ENCODE measurements around the gene BCL11B.
"Not testable (repeated sequence)": the region's sequence is repeated elsewhere in the genome, so short reads cannot be mapped to it uniquely, and the experiment has no call there.

Gene BCL11B

DNA sequence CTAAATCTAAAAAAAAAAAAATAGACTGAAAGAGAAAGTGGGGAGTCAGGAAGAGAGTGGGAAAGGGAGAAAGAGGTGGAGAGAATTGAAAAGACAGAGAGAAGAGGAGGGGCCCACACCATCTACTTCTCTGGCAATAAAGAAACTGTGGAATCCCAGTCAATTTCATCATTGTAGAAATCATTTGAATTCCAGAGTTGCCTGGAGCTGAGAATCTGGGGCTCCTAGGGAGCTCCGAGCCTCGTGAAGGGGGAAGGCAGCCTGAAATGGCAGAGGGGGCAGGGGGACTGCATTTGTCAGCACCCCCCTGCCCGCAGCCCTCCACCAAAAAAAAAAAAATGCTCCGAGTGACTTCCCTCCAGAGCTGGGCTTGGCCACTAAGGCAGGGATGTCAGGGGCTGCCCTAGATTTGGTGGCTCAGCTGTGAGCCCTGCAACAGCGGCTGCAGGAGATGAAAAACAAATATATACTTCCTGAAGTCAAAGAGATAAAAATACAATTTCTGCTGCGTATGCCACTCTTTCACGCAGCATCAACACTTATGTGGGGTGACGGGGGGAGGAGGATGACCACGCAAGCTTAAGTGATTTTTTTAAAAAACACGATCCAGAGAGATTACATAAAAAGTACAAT, 80.5 kb downstream of the BCL11B start:
- H3K36me3 ChIP-seq (ENCODE audit: control insufficient read depth, insufficient read depth, low read length) = no peaks in the 10 kb centered on the region
- H3K4me1 ChIP-seq (ENCODE audit: control insufficient read depth, insufficient read depth, low read length) = peaks cover 15% of the 10 kb centered on the region
- peak overlapping the region; percentile 60 for H3K9ac ChIP-seq (ENCODE audit: low read length)
- no peaks in the 10 kb centered on the region for H3K9me3 ChIP-seq (ENCODE audit: control insufficient read depth, low read length)
- H3K4me3 ChIP-seq (ENCODE audit: low read length) = peak overlapping the region; percentile 6
- H3K27me3 ChIP-seq (ENCODE audit: control insufficient read depth, insufficient read depth, low read length) = no peaks in the 10 kb centered on the region

DNA sequence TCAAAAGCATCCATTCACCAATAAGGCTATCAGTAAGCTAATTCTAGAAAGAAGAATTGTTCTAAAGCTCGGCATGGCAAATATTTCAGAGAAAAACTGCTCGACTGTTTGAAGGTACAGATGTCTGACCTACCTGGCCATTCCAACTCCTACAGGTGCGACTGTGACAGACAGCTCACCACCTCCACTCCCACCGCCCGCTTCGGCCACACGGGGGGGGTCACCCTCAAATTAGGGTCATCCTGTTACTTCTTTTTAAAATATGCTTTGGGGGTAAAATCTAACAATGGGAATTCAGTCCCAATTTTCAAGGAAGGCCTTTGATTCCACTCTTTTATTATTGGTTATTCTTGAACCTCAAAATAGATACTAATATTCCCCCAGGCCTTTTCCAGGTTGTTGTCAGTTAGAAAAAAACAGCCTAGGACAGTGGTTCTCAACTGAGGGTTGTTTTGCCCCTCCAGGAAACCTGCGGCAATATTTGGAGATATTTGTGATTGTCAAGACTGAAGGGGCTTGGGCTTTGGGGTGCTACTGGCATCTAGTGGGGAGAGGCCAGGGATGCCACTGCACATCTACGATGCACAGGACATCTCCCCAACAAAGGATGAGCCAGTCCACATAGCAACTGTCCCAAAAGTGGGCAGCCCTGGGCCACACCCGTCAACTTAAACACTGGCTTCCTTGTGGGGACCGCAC, 81.2 kb downstream of the BCL11B start:
- H3K4me1 ChIP-seq (ENCODE audit: control insufficient read depth, insufficient read depth, low read length) = peaks cover 15% of the 10 kb centered on the region
- H3K4me3 ChIP-seq (ENCODE audit: low read length) = no peak overlapping the region

DNA sequence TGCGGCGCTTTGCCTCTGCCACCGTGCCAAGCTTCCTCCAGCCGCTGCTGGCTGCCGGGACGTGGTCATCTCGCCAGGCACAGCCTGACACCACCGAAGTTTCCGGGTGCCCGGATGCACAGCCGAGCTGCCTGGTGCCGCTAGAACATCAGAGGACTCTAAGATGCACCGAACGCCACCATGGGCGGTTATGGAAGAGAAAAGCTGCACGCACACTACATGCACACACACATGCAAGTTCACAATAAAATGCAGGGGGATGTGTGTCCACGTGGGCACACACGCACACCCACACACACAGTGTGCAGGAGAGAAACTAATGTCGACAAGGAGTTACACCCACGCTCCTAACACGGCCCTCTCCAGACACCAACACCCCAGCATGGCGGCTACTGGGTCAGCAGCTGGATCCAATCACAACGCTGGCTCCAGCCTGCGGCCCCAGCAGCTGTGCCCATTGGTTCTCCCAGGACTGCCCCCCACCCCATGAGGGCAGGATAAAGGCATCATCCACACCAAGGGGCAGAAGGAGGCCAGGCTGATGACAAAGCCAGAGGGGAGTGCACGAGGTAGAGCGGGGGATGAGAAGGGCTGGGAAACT, 82.7 kb downstream of the BCL11B start:
- H3K36me3 ChIP-seq (ENCODE audit: control insufficient read depth, insufficient read depth, low read length) = no peaks in the 10 kb centered on the region
- H3K27me3 ChIP-seq (ENCODE audit: control insufficient read depth, insufficient read depth, low read length) = no peaks in the 10 kb centered on the region
- no peak overlapping the region for H3K9ac ChIP-seq (ENCODE audit: low read length)
- H3K4me3 ChIP-seq (ENCODE audit: low read length) = no peak overlapping the region
- no peaks in the 10 kb centered on the region for H3K9me3 ChIP-seq (ENCODE audit: control insufficient read depth, low read length)
- peaks cover 15% of the 10 kb centered on the region for H3K4me1 ChIP-seq (ENCODE audit: control insufficient read depth, insufficient read depth, low read length)

More for the DNA sequence above, 81.2 kb downstream of the BCL11B start:
- Histone ChIP-seq H3K36me3 (ENCODE audit: control insufficient read depth, insufficient read depth, low read length) (no peaks in the 10 kb centered on the region), H3K27me3 (ENCODE audit: control insufficient read depth, insufficient read depth, low read length) (no peaks in the 10 kb centered on the region), H3K9ac (ENCODE audit: low read length) (peak overlapping the region; percentile 60), H3K9me3 (ENCODE audit: control insufficient read depth, low read length) (no peaks in the 10 kb centered on the region)

DNA sequence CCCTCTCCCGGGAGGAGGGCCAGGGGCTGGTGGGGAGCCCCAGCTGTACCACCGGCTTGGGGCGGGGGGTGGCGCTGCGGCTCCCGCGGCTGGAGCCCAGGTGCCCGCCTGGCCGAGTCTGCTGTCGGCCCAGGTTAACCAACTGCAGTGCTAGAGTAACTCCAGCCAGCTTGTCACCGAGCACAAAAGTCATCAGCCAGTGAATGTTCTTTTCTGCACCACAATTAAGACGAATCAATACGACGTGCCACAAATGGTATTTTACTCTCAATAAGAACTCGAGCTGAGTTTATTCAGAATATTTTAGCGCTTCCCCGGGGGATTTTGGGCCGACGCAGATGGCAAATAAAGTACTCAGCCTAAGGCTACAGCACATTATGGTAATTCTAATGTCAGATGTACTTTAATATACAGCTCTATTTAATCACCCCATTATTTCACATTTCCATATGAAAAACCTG, 83.2 kb downstream of the BCL11B start:
- Histone ChIP-seq H3K9me3 (ENCODE audit: control insufficient read depth, low read length) (no peaks in the 10 kb centered on the region), H3K4me1 (ENCODE audit: control insufficient read depth, insufficient read depth, low read length) (peaks cover 15% of the 10 kb centered on the region), H3K4me3 (ENCODE audit: low read length) (no peak overlapping the region), H3K9ac (ENCODE audit: low read length) (no peak overlapping the region), H3K27me3 (ENCODE audit: control insufficient read depth, insufficient read depth, low read length) (no peaks in the 10 kb centered on the region), H3K36me3 (ENCODE audit: control insufficient read depth, insufficient read depth, low read length) (no peaks in the 10 kb centered on the region)

DNA sequence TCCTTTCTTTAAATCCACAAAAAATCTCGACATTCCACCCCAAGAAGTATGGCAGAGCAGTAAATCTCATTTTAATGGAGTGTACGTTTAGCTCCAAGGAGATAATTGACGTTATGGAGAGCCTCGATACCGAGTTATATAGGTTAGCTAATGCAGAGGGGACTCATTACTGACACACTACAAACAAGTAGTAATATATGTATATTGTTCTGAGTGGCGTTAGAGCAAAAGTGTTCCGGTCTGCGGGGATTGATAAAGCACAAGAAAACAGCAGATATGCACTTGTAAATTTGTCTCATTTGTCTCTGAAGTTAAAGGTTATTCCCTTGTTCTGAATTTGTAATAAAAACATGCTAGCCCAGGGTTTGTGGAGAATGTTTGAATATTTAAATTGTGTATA, 84.1 kb downstream of the BCL11B start:
- H3K36me3 ChIP-seq (ENCODE audit: control insufficient read depth, insufficient read depth, low read length) = no peaks in the 10 kb centered on the region
- no peak overlapping the region for H3K9ac ChIP-seq (ENCODE audit: low read length)
- H3K27me3 ChIP-seq (ENCODE audit: control insufficient read depth, insufficient read depth, low read length) = no peaks in the 10 kb centered on the region
- H3K4me1 ChIP-seq (ENCODE audit: control insufficient read depth, insufficient read depth, low read length) = peaks cover 15% of the 10 kb centered on the region
- H3K4me3 ChIP-seq (ENCODE audit: low read length) = no peak overlapping the region
- no peaks in the 10 kb centered on the region for H3K9me3 ChIP-seq (ENCODE audit: control insufficient read depth, low read length)

DNA sequence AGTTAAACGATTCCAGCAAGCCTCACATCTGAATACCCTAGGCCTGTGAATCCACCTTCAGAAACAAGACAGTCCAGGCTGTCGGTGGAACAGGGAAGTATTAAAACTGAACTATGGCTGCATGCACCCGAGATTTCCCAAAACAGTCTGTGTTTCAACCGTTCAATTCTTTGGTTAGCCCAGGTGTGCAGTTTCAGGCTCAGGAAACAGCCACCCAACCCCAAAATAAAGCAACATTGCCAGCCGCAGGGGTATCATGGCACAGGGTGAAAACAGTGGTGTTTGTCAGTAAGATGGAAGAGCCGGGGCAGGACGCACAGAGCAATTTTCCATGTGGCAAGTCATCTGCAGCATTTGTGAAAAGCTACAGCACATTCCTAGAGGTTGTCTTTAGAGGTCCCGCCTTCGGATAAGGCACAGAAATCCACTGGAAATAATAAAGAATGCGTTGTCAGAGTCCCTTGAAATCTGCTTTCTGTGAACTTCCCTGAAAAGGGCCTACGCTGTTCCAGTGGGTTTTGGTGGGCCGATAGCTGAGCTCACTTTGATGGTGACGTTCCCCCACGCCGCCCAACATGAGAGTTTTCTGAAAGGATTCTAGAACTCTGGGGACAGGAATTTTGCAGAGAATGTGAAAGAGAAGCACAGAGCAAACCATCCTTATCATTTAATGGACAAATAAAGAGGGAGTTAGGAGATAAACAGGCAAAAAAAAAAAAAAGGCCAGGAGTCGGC, 84.9 kb downstream of the BCL11B start:
- H3K9ac ChIP-seq (ENCODE audit: low read length) = no peak overlapping the region
- peaks cover 9% of the 10 kb centered on the region for H3K4me1 ChIP-seq (ENCODE audit: control insufficient read depth, insufficient read depth, low read length)
- H3K4me3 ChIP-seq (ENCODE audit: low read length) = no peak overlapping the region
- H3K27me3 ChIP-seq (ENCODE audit: control insufficient read depth, insufficient read depth, low read length) = no peaks in the 10 kb centered on the region
- no peaks in the 10 kb centered on the region for H3K36me3 ChIP-seq (ENCODE audit: control insufficient read depth, insufficient read depth, low read length)
- H3K9me3 ChIP-seq (ENCODE audit: control insufficient read depth, low read length) = no peaks in the 10 kb centered on the region

DNA sequence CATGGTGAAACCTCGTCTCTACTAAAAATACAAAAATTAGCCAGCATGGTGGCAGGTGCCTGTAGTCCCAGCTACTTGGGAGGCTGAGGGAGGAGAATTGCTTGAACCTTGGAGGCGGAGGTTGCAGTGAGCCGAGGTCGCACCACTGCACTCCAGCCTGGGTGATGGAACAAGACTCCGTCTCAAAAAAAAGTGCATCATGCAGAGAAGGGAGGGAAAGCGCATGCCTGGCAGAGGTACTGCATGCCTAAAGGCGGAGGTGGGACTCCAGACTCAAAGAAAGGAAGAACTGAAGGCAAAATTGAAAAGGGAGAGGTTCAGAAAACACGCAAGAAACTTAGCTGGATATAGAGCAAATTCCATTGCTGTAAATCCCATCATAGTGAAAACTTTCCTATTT, 85.7 kb downstream of the BCL11B start:
- H3K9me3 ChIP-seq (ENCODE audit: control insufficient read depth, low read length); H3K9ac ChIP-seq (ENCODE audit: low read length); H3K36me3 ChIP-seq (ENCODE audit: control insufficient read depth, insufficient read depth, low read length); H3K4me3 ChIP-seq (ENCODE audit: low read length); H3K4me1 ChIP-seq (ENCODE audit: control insufficient read depth, insufficient read depth, low read length); H3K27me3 ChIP-seq (ENCODE audit: control insufficient read depth, insufficient read depth, low read length): not testable (repeated sequence)

DNA sequence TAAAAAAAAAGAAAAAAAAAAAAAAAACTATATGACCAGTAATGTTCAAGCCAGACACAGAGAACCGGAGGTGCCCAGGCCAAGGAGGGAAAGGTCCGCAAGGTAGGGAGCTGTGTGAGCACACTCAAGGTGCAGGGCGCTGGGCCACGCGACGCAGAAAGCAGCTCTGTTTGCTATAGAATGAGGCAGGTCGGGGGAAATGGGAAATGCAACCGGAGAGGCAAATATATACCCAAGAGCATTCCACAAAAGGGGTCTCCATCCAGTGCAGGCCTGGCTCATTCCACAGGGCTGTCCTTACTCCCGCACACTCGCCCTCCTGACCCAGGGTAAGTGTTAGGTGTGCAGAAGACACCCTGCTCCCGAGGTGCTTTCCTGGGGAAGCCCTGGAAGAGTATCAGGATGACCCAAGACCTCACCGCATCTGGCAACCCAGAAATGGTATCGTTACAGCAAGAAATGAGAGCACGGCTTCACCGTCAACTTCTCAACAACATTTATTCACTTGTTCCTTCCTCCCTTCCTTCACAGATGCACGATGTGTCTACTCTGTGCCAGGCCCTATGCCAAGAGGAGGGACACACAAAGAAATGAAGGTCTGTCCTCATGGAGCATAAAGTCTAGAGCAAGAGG, 86.4 kb downstream of the BCL11B start:
- Histone ChIP-seq H3K4me1 (ENCODE audit: control insufficient read depth, insufficient read depth, low read length) (no peaks in the 10 kb centered on the region), H3K36me3 (ENCODE audit: control insufficient read depth, insufficient read depth, low read length) (no peaks in the 10 kb centered on the region)

DNA sequence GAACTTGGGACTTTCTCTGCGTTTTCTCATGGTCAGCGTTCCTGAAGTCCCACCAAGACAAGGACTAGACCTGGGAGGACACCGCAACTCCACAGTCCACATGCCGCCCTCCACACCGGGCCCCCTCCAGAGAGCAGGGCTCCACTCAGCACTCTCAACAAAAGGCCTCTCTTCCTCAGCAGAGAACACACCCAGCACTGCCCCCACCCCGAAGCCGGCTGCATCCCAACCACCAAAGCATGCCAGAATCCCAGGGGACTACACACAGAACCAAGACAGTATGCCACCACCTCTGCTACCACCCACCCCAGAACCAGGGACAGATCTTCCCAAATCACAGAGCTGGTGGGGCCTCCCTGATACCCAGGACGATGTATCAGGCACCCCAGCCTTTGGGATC, 88.3 kb downstream of the BCL11B start:
- Histone ChIP-seq H3K9me3 (ENCODE audit: control insufficient read depth, low read length) (no peaks in the 10 kb centered on the region), H3K9ac (ENCODE audit: low read length) (no peak overlapping the region), H3K4me1 (ENCODE audit: control insufficient read depth, insufficient read depth, low read length) (no peaks in the 10 kb centered on the region), H3K36me3 (ENCODE audit: control insufficient read depth, insufficient read depth, low read length) (no peaks in the 10 kb centered on the region), H3K4me3 (ENCODE audit: low read length) (no peak overlapping the region), H3K27me3 (ENCODE audit: control insufficient read depth, insufficient read depth, low read length) (no peaks in the 10 kb centered on the region)

More for the DNA sequence above, 86.4 kb downstream of the BCL11B start:
- H3K9ac ChIP-seq (ENCODE audit: low read length) = no peak overlapping the region
- no peaks in the 10 kb centered on the region for H3K27me3 ChIP-seq (ENCODE audit: control insufficient read depth, insufficient read depth, low read length)
- H3K9me3 ChIP-seq (ENCODE audit: control insufficient read depth, low read length) = no peaks in the 10 kb centered on the region
- no peak overlapping the region for H3K4me3 ChIP-seq (ENCODE audit: low read length)

DNA sequence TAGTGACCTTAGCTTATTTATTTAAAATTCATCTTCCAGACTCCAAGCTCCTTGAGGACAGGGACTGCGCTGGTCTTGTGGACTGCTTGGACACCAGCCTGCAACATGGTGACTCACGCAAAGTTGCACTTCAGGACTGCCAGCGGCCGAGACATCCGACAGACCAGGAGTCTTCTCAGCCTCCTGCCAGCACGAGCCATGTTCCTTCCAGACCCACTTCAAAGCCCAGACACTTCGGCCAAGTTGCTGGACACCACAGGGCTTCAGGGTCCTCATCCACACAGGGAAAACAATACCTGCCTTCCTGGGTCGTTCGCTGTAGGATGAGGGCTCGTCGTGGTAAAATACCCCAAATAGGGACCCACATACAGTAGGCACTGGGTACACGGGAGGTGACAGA, 88.7 kb downstream of the BCL11B start:
- Histone ChIP-seq H3K36me3 (ENCODE audit: control insufficient read depth, insufficient read depth, low read length) (no peaks in the 10 kb centered on the region), H3K9me3 (ENCODE audit: control insufficient read depth, low read length) (no peaks in the 10 kb centered on the region), H3K9ac (ENCODE audit: low read length) (no peak overlapping the region), H3K27me3 (ENCODE audit: control insufficient read depth, insufficient read depth, low read length) (no peaks in the 10 kb centered on the region), H3K4me1 (ENCODE audit: control insufficient read depth, insufficient read depth, low read length) (no peaks in the 10 kb centered on the region), H3K4me3 (ENCODE audit: low read length) (no peak overlapping the region)

DNA sequence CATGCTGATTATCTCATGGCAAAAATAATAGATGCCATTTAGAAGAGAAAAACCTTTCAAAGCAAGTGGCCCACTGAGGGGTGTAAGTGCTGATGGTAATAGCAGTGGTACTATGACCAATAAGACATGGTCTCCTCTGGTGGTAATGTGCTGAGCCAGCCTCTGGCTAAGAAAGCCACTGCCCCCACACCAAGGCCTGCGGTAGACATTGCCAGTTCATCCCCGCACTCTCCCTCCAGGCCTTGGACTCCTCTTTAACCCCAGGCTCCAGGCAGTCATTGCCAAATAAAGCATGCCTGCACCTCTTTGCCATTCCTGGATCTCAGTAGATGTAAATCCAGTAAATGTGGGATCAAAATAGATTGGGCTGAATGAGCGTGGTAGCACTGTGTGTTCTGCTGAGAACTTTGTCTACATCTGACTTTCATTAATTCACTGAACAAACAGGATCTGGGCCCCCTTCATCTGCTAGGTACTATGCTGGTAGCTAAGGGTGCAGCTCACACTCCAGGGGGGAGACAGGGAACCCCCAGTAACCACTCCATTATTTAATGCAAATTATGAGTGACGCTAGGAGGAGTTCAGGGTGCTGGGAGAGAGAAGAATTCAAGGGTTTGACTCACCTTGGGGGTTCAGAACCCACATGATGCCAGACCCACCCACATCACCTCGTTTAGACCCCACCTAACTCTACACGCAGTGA, 89.3 kb downstream of the BCL11B start:
- H3K9me3 ChIP-seq (ENCODE audit: control insufficient read depth, low read length) = no peaks in the 10 kb centered on the region
- no peaks in the 10 kb centered on the region for H3K36me3 ChIP-seq (ENCODE audit: control insufficient read depth, insufficient read depth, low read length)
- no peak overlapping the region for H3K9ac ChIP-seq (ENCODE audit: low read length)
- no peaks in the 10 kb centered on the region for H3K27me3 ChIP-seq (ENCODE audit: control insufficient read depth, insufficient read depth, low read length)
- H3K4me3 ChIP-seq (ENCODE audit: low read length) = no peak overlapping the region
- no peaks in the 10 kb centered on the region for H3K4me1 ChIP-seq (ENCODE audit: control insufficient read depth, insufficient read depth, low read length)

All from mucosa of stomach (tissue), 1 donor.